H4 (cell line): ENCODE data around the gene RXFP2. TPM values are rescaled to one million over a fixed set of nuclear protein-coding genes. Genes with fewer than 3 reads are reported as not detected.

Experiments
- DNase-seq: peaks from one replicate; pipeline ENCODE4 v3.0.0-alpha.2; 2015; ENCODE audit warnings: low spot score
- total RNA-seq: library from RNA; depleted of rRNA; stranded (reverse); fragments of >200 nt; shearing (Covaris generic); gene quantifications from 2 replicates; pipeline ENCODE4 v1.2.3, GENCODE V29; 2014; rRNA removed

Gene RXFP2, protein sequence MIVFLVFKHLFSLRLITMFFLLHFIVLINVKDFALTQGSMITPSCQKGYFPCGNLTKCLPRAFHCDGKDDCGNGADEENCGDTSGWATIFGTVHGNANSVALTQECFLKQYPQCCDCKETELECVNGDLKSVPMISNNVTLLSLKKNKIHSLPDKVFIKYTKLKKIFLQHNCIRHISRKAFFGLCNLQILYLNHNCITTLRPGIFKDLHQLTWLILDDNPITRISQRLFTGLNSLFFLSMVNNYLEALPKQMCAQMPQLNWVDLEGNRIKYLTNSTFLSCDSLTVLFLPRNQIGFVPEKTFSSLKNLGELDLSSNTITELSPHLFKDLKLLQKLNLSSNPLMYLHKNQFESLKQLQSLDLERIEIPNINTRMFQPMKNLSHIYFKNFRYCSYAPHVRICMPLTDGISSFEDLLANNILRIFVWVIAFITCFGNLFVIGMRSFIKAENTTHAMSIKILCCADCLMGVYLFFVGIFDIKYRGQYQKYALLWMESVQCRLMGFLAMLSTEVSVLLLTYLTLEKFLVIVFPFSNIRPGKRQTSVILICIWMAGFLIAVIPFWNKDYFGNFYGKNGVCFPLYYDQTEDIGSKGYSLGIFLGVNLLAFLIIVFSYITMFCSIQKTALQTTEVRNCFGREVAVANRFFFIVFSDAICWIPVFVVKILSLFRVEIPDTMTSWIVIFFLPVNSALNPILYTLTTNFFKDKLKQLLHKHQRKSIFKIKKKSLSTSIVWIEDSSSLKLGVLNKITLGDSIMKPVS
- not detected in 2 replicates for total RNA-seq

- DNase-seq = no peak
These were observed at the start of gene RXFP2 for GRCh38 chr13:31739226-31739625. Gene RXFP2, plus strand, starts transcription at chr13:31739526. Its CDS starts 87 bp downstream, at chr13:31739613.

DNA sequence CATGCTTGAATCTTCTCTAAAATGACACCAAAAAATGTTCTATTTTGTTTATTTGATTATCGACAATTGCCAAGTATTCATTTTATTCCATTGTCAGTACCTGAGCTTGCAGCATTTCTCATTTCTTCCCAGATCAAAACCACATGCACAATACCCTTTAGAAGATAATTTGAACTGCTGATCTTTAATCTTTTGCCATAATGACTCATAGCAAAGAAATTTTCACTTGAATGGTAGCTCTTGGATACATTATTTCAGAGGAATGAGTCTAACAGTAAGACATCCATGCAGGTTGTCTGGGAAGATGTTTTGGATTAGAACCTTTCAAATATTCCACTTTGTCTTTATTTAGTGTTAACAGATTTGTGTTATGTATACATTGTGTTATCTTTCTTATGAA, 42.0 kb upstream of the RXFP2 start:
- no peak for DNase-seq

- DNase-seq = no peak
These were observed 39.7 kb upstream of the RXFP2 start for GRCh38 chr13:31699650-31700049.

- DNase-seq = no peak
These were observed 35.5 kb upstream of the RXFP2 start for GRCh38 chr13:31703780-31704179.

DNA sequence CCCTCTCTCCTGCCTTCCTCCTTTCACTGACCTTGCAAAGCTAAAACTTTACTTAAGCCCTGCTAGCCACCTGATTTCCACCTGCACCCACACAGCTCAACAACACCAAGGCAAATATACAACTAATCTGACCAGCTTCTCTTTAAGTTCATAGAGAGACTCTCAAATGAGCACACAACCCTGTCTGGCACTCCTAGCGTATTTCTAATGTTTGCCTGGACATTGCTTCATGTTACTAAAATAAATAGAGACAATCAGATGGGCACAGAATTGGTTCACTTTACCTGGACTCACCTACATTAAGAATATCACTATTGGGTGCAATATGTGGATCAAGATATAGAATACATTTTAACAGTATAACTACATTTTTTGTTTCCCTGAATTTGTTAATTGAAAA, 33.2 kb upstream of the RXFP2 start:
- no peak for DNase-seq

- no peak for DNase-seq
These were observed 21.7 kb upstream of the RXFP2 start for GRCh38 chr13:31717583-31717982.

GRCh38 chr13:31719214-31719613, 20.1 kb upstream of the RXFP2 start:
- no peak for DNase-seq

DNA sequence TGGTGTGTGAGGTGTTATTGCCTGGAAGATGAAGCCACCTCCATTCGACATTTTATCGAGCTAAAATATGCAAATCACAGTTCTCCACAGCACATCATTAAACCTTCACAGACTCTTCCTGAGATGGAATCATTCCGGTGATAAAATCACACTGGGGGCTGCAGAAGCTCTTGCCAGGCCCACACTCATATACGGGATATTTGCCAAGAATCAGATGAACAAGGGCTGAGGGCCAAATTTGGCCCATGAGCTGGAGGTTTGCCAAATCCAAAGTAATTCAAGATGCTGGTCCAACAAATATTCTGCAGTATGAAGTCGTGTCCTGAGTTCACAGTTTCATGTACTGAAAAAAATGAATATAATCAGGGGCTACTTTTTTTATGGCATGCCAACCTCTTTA, 16.7 kb upstream of the RXFP2 start:
- DNase-seq = no peak

- DNase-seq = peak; percentile 41
These were observed 13.5 kb upstream of the RXFP2 start for GRCh38 chr13:31725841-31726240.

DNA sequence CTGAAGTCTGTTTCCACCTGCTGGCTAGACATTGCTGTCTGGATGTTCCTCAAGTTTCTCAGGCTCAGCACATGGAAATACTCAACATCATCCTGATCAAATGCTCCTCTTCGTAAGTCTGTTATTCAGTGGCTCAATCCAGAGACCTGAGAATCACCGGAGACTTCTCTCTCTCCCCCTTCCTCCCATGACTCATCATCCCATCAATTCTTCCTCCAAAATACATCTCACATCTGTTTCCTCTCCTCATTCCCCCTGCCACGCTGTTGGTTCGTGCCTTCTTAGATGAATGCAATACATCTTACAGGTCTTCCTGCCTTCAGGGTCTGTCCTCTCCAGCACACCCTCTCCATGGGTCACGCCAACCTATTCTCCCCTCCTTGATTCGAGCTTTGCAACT, 7.4 kb upstream of the RXFP2 start:
- no peak for DNase-seq

- no peak for DNase-seq
These were observed 6.3 kb upstream of the RXFP2 start for GRCh38 chr13:31733066-31733465.

- no peak for DNase-seq
These were observed 5.7 kb upstream of the RXFP2 start for GRCh38 chr13:31733647-31734046.

- DNase-seq = peak; percentile 24
These were observed 2.9 kb downstream of the RXFP2 start for GRCh38 chr13:31742097-31742734.

DNA sequence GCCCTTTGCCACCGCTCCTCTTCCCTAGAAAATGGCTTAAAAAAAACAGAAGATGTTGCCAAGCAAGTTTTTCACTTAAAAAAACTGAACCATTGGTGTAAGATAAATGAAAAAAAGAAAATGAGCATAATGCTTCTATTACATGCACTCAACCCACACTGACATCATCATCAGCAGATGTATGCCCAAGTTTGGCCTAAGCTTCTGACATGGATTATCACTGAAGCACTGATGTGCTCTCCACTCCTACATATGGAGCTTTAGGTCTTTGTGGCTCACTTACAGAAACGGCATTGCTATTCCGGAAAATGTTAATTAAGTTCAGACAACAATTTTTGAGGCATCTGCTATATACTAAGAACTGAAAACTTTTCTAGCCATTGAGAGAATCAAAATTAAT, 8.0 kb downstream of the RXFP2 start:
- no peak for DNase-seq

GRCh38 chr13:31747966-31748365, 8.6 kb downstream of the RXFP2 start:
- no peak for DNase-seq

DNA sequence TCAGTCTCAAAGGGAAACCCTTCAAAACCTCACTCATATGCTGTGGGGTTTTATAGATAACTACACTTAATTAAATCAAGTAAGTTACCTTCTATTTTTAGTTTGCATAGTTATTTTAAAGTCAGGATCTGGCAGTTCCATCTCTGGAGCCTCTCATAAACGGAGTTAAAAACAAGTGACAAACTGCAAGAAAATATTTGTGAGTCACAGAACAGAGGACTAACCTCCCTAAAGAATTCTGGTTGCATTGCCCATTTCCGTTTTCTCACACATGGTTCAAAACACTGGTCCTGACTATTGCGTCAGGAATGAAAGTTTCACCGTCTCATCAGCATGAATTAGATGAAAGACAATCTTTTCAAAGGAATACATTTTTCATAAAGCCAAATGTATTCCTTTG, 10.6 kb downstream of the RXFP2 start:
- DNase-seq = peak; percentile 47

- DNase-seq = no peak
These were observed 15.9 kb downstream of the RXFP2 start for GRCh38 chr13:31755211-31755610.

GRCh38 chr13:31755803-31756212, 16.5 kb downstream of the RXFP2 start:
- no peak for DNase-seq

DNA sequence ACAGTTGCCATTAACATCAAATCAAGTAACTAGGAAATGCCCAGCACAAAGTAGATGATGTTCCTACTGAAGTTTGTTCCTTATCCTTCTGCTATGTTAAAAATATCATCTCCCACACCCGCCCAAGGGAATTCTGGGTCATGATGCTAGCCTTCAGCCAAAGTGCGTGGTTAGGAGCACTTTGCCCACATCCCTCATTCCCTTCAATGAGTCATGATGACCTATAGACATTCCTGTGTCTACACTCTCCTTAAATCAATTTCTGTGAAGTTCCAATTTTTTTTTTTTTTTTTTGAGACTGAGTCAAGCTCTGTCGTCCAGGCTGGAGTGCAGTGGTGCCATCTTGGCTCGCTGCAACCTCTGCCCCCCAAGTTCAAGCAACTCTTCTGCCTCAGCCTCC, 17.0 kb downstream of the RXFP2 start:
- peak; percentile 64 for DNase-seq

DNA sequence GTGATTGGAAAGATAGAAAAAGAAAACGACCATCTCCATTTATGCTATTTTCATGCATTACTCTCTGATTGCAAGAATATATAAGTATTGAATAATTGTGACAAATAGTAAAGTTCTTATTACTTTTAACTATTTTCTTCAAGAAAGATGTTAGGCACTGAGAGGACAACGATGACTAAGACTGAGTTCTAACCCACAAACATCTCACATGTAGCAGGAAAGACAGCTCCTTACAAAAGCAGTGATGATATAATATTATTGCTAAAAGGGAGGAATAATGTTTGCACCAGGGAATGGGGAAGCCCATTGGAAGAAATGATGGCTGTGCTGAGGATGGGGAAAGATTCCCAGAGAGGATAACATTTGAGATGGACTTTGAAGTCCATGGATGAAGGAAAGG, 22.6 kb downstream of the RXFP2 start:
- no peak for DNase-seq

GRCh38 chr13:31764556-31764955, 25.2 kb downstream of the RXFP2 start:
- no peak for DNase-seq

- DNase-seq = peak; percentile 32
These were observed 25.9 kb downstream of the RXFP2 start for GRCh38 chr13:31765138-31765785.
